ENCODE data around the gene UNC13B. TPM values are rescaled to one million over a fixed set of nuclear protein-coding genes. Genes with fewer than 3 reads are reported as not detected.

Gene UNC13B
- total RNA-seq, 1 donor from 2014 or later: 31.0 TPM

DNA sequence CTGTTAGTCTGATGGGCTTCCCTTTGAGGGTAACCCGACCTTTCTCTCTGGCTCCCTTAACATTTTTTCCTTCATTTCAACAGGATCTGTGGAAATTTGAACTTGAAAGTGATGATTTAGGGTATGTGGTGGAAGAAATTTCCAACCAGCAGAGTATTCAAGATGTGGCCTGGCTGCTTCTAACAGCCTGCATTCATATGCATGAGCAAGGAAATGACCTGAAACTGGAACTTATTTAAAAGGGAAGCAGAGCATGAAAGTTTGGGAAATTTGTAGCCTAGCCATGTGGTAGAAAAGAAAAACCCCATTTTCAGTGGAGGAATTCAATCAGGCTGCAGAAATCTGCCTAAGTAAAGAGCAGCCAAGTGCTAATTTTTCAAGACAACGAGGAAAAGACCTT lies 41.7 kb downstream of the UNC13B start:
- no peaks in the 10 kb centered on the region for H3K27me3 Mint-ChIP-seq (ENCODE audit: low read depth)
- peaks cover 12% of the 10 kb centered on the region for H3K36me3 Mint-ChIP-seq
- no peak overlapping the region for H3K27ac Mint-ChIP-seq
- no peak for TF ChIP-seq CTCF (IDR thresholded peaks at IDR 0.05; ENCODE audit: unreplicated experiment)
- DNase-seq (ENCODE audit: low spot score in 2 of 2, unreplicated experiment in 2 of 2): no peak
- peaks cover 39% of the 10 kb centered on the region for H3K9me3 Mint-ChIP-seq
- H3K4me1 Mint-ChIP-seq: no peaks in the 10 kb centered on the region
- H3K4me3 Mint-ChIP-seq: no peak overlapping the region

GRCh38 chr9:35205340-35205739 lies 43.5 kb downstream of the UNC13B start:
- Mint-ChIP-seq H3K36me3 (peaks cover 11% of the 10 kb centered on the region), H3K27me3 (ENCODE audit: low read depth) (no peaks in the 10 kb centered on the region), H3K9me3 (peaks cover 38% of the 10 kb centered on the region), H3K27ac (no peak overlapping the region), H3K4me1 (no peaks in the 10 kb centered on the region), H3K4me3 (no peak overlapping the region)
- no peak for TF ChIP-seq CTCF (IDR thresholded peaks at IDR 0.05; ENCODE audit: unreplicated experiment)
- no peak for DNase-seq (ENCODE audit: low spot score in 2 of 2, unreplicated experiment in 2 of 2)

DNA sequence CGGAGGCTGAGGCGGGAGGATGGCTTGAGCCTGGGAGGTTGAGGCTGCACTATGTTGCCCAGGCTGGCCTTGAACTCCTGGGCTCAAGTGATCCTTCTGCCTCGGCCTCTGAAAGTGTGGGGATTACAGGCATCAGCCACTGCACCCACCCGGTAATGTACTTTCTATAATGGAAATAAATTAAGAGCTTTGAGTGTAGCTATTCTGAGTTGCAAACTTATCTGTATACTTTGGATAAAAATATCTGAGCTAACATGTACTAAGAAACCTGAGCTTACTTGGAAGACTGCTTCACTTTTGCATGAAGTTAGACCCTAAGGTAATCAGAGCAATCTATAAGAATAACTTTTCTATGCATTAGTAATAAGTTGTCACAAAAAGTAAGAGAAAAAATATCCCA lies 50.0 kb downstream of the UNC13B start:
- Mint-ChIP-seq H3K27me3 (ENCODE audit: low read depth) (no peaks in the 10 kb centered on the region), H3K4me1 (no peaks in the 10 kb centered on the region), H3K9me3 (peaks cover 4% of the 10 kb centered on the region), H3K36me3 (no peaks in the 10 kb centered on the region), H3K4me3 (no peak overlapping the region), H3K27ac (no peak overlapping the region)
- no peak for DNase-seq (ENCODE audit: low spot score in 2 of 2, unreplicated experiment in 2 of 2)
- no peak for TF ChIP-seq CTCF (IDR thresholded peaks at IDR 0.05; ENCODE audit: unreplicated experiment)

DNA sequence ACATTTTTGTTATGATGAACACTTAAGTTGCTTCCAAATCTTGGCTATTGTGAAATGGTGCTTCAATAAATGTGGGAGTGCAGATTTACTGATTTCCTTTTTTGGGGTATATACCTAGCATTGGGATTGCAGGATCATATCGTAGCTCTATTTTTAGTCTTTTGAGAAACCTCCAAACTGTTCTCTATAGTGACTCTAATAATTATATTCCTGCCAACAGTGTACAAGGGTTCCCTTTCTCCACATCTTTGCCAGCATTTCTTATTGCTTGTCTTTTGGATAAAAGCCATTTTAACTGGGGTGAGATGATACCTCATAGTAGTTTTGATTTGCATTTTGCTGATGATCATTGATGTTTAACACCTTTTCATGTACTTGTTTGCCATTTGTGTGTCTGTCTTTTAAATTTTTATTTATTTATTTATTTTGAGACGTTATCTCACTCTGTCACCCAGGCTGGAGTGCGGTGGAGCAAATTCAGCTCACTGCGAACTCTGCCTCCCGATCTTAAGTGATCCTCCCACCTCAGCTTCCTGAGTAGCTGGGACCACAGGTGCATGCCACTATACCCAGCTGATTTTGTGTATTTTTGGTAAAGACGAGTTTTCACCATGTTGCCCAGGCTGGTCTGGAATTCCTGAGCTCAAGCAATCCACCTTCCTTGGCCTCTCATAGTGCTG lies 59.0 kb downstream of the UNC13B start:
- H3K4me1 Mint-ChIP-seq: no peaks in the 10 kb centered on the region
- peaks cover 44% of the 10 kb centered on the region for H3K9me3 Mint-ChIP-seq
- peaks cover 13% of the 10 kb centered on the region for H3K36me3 Mint-ChIP-seq
- no peaks in the 10 kb centered on the region for H3K27me3 Mint-ChIP-seq (ENCODE audit: low read depth)
- no peak overlapping the region for H3K4me3 Mint-ChIP-seq
- no peak overlapping the region for H3K27ac Mint-ChIP-seq
- no peak for DNase-seq (ENCODE audit: low spot score in 2 of 2, unreplicated experiment in 2 of 2)
- no peak for TF ChIP-seq CTCF (IDR thresholded peaks at IDR 0.05; ENCODE audit: unreplicated experiment)

GRCh38 chr9:35225677-35226076 lies 63.9 kb downstream of the UNC13B start:
- H3K4me1 Mint-ChIP-seq: peaks cover 22% of the 10 kb centered on the region

More at GRCh38 chr9:35225677-35226076, 63.9 kb downstream of the UNC13B start:
- no peak for DNase-seq (ENCODE audit: low spot score in 2 of 2, unreplicated experiment in 2 of 2)
- Mint-ChIP-seq H3K27ac (no peak overlapping the region), H3K4me3 (no peak overlapping the region), H3K27me3 (ENCODE audit: low read depth) (no peaks in the 10 kb centered on the region), H3K9me3 (peaks cover 39% of the 10 kb centered on the region), H3K36me3 (peaks cover 13% of the 10 kb centered on the region)
- no peak for TF ChIP-seq CTCF (IDR thresholded peaks at IDR 0.05; ENCODE audit: unreplicated experiment)

All from mesothelial cell of epicardium (in vitro differentiated cells).